NT2/D1 (cell line): ENCODE measurements around the gene TRAPPC6A.
A peak's percentile ranks its signal among the peaks of the same experiment; 100 is the strongest.

Source experiments
- DNase-seq: peaks from one replicate; pipeline ENCODE4 v3.0.0-alpha.2; 2011; ENCODE audit warnings: low read depth, low spot score
- H3K27me3 ChIP-seq: 2 replicates; pipeline ENCODE4 v1.6.0; 2011; ENCODE audit warnings: mild to moderate bottlenecking; ENCODE audit not compliant: insufficient read length, insufficient read depth
- H3K36me3 ChIP-seq: 2 replicates; pipeline ENCODE4 v1.6.1; 2011; ENCODE audit warnings: mild to moderate bottlenecking, low read length, mixed read lengths; ENCODE audit not compliant: insufficient read depth, insufficient read length
- H3K4me1 ChIP-seq: 2 replicates; pipeline ENCODE4 v1.5.1; 2011; ENCODE audit not compliant: insufficient read depth, insufficient read length
- H3K4me3 ChIP-seq: 2 replicates; pipeline ENCODE4 v1.5.1; 2011; ENCODE audit warnings: low read depth; ENCODE audit not compliant: insufficient read length
- H3K9ac ChIP-seq: 2 replicates; pipeline ENCODE4 v1.6.0; 2011; ENCODE audit warnings: low read depth; ENCODE audit not compliant: insufficient read length
- H3K9me3 ChIP-seq: 2 replicates; pipeline ENCODE4 v1.5.1; 2011; ENCODE audit warnings: mild to moderate bottlenecking, low read length; ENCODE audit not compliant: insufficient read depth
- SUZ12 ChIP-seq: IDR thresholded peaks from 2 replicates; pipeline ENCODE4 v1.6.1; 2011; ENCODE audit not compliant: insufficient read length, insufficient read depth; ENCODE audit errors: extremely low read depth
- YY1 ChIP-seq: IDR thresholded peaks from 2 replicates; pipeline ENCODE4 v1.6.1; 2011; ENCODE audit not compliant: insufficient read length, insufficient read depth
- ZNF274 ChIP-seq: IDR thresholded peaks from 2 replicates; pipeline ENCODE4 v1.6.1; 2011; ENCODE audit warnings: mild to moderate bottlenecking, low read depth, low read length

Gene TRAPPC6A

GRCh38 chr19:45173816-45174215, 4.2 kb downstream of the TRAPPC6A start:
- Histone ChIP-seq H3K36me3 (no peaks in the 10 kb centered on the region), H3K4me3 (no peak overlapping the region), H3K9me3 (no peaks in the 10 kb centered on the region), H3K9ac (no peak overlapping the region), H3K4me1 (peaks cover 9% of the 10 kb centered on the region), H3K27me3 (no peaks in the 10 kb centered on the region)
- DNase-seq = no peak
- TF ChIP-seq SUZ12 = no peak
- TF ChIP-seq ZNF274 = no peak
- no peak for TF ChIP-seq YY1

- TF ChIP-seq YY1 (no peak), SUZ12 (no peak), ZNF274 (no peak)
Measured at GRCh38 chr19:45172611-45173208, 5.3 kb downstream of the TRAPPC6A start.

GRCh38 chr19:45172173-45172572, 5.9 kb downstream of the TRAPPC6A start:
- H3K9ac ChIP-seq = no peak overlapping the region
- no peak for DNase-seq
- no peaks in the 10 kb centered on the region for H3K36me3 ChIP-seq
- TF ChIP-seq ZNF274 (no peak), YY1 (no peak), SUZ12 (no peak)
- peaks cover 9% of the 10 kb centered on the region for H3K4me1 ChIP-seq
- H3K4me3 ChIP-seq = no peak overlapping the region
- no peaks in the 10 kb centered on the region for H3K27me3 ChIP-seq
- H3K9me3 ChIP-seq = no peaks in the 10 kb centered on the region

More at GRCh38 chr19:45172611-45173208, 5.3 kb downstream of the TRAPPC6A start:
- H3K27me3 ChIP-seq = no peaks in the 10 kb centered on the region
- H3K36me3 ChIP-seq = no peaks in the 10 kb centered on the region
- DNase-seq = no peak
- H3K9ac ChIP-seq = no peak overlapping the region
- H3K9me3 ChIP-seq = no peaks in the 10 kb centered on the region
- peaks cover 9% of the 10 kb centered on the region for H3K4me1 ChIP-seq
- H3K4me3 ChIP-seq = no peak overlapping the region

- Histone ChIP-seq H3K4me1 (peaks cover 14% of the 10 kb centered on the region), H3K4me3 (no peak overlapping the region), H3K9me3 (no peaks in the 10 kb centered on the region), H3K9ac (no peak overlapping the region), H3K27me3 (no peaks in the 10 kb centered on the region), H3K36me3 (no peaks in the 10 kb centered on the region)
- no peak for TF ChIP-seq SUZ12
- no peak for TF ChIP-seq ZNF274
- TF ChIP-seq YY1 = no peak
- DNase-seq = no peak
Measured at GRCh38 chr19:45171211-45171623, 6.8 kb downstream of the TRAPPC6A start.

- no peaks in the 10 kb centered on the region for H3K36me3 ChIP-seq
- H3K4me3 ChIP-seq = no peak overlapping the region
- no peak for TF ChIP-seq ZNF274
- TF ChIP-seq YY1 = no peak
- TF ChIP-seq SUZ12 = no peak
- peaks cover 14% of the 10 kb centered on the region for H3K4me1 ChIP-seq
- no peaks in the 10 kb centered on the region for H3K27me3 ChIP-seq
- H3K9ac ChIP-seq = peak overlapping the region; percentile 32
- no peaks in the 10 kb centered on the region for H3K9me3 ChIP-seq
- DNase-seq = no peak
Measured at GRCh38 chr19:45170146-45171106, 7.6 kb downstream of the TRAPPC6A start.

GRCh38 chr19:45169602-45170001, 8.4 kb downstream of the TRAPPC6A start:
- Histone ChIP-seq H3K4me1 (peaks cover 20% of the 10 kb centered on the region), H3K4me3 (no peak overlapping the region), H3K27me3 (no peaks in the 10 kb centered on the region), H3K36me3 (no peaks in the 10 kb centered on the region), H3K9ac (no peak overlapping the region), H3K9me3 (no peaks in the 10 kb centered on the region)
- TF ChIP-seq SUZ12 = no peak
- no peak for DNase-seq

GRCh38 chr19:45168767-45169351, 9.2 kb downstream of the TRAPPC6A start:
- Histone ChIP-seq H3K4me3 (no peak overlapping the region), H3K9ac (no peak overlapping the region), H3K36me3 (no peaks in the 10 kb centered on the region), H3K4me1 (peaks cover 26% of the 10 kb centered on the region), H3K27me3 (no peaks in the 10 kb centered on the region), H3K9me3 (no peaks in the 10 kb centered on the region)
- TF ChIP-seq ZNF274 = no peak
- TF ChIP-seq YY1 = no peak
- no peak for TF ChIP-seq SUZ12
- DNase-seq = no peak
